Gastrocnemius medialis (tissue), 4 donors: ENCODE data around the gene TMEM132D. TPM values are rescaled to one million over a fixed set of nuclear protein-coding genes. Genes with fewer than 3 reads are reported as not detected.

Experiments used
- ATAC-seq, 2 donors: fragments of 150-250 bp; one replicate each; pipeline ENCODE4 v1.9.1; 2016
- DNase-seq, 2 donors: peaks; one replicate each; pipeline ENCODE4 v3.0.0-alpha.2; 2019
- H3K27ac ChIP-seq, 4 donors: fragments of 200-600 bp; sonication (generic); 1 replicate in 1 of 4; 2 replicates in 3 of 4; pipeline ENCODE4 v1.5.1; 2016 to 2018; ENCODE audit warnings: mild to moderate bottlenecking in 2 of 4, moderate library complexity in 1 of 4
- H3K27me3 ChIP-seq, 3 donors: fragments of 200-600 bp; sonication (generic) in 2 of 3; 1 replicate in 1 of 3; 2 replicates in 2 of 3; pipeline versions ENCODE4 v1.5.1 to v1.6.0; 2016 to 2019; ENCODE audit warnings: mild to moderate bottlenecking in 1 of 3, moderate library complexity in 1 of 3
- H3K36me3 ChIP-seq, 2 donors: fragments of 200-600 bp; sonication (generic) in 1 of 2; one replicate each; pipeline ENCODE4 v1.5.1; 2017 to 2018
- H3K4me1 ChIP-seq, 2 donors: fragments of 200-600 bp; sonication (generic) in 1 of 2; one replicate each; pipeline ENCODE4 v1.5.1; 2016 to 2017; ENCODE audit warnings: mild to moderate bottlenecking in 2 of 2
- H3K4me3 ChIP-seq, 4 donors: fragments of 200-600 bp; sonication (generic) in 3 of 4; 1 replicate in 1 of 4; 2 replicates in 3 of 4; pipeline ENCODE4 v1.5.1; 2016 to 2019; ENCODE audit warnings: mild to moderate bottlenecking in 2 of 4
- H3K9me3 ChIP-seq, 3 donors: fragments of 200-600 bp; sonication (generic) in 2 of 3; 1 replicate in 1 of 3; 2 replicates in 2 of 3; pipeline ENCODE4 v1.5.1; 2016 to 2019
- POLR2A ChIP-seq, 2 donors: fragments of 450-650 bp; IDR thresholded peaks; one replicate each; pipeline ENCODE4 v1.6.1; 2017; ENCODE audit warnings: antibody characterized with exemption in 2 of 2, mild to moderate bottlenecking in 2 of 2, moderate library complexity in 2 of 2
- in situ Hi-C, 4 donors: fragments of 200-750 bp; cut with MboI; loops; one replicate each; pipeline versions ENCODE4 v1.15.0 to v1.8.0; 2017; ENCODE audit warnings: low sequenced_read_pairs in 4 of 4
- intact Hi-C: fragments of 100-400 bp; cut with DNase I; formaldehyde crosslinking; loops from one replicate; pipeline ENCODE4 v1.15.1; 2023; ENCODE audit warnings: low total_unique reads
- total RNA-seq, 4 donors: library from RNA; depleted of rRNA; stranded (reverse); fragments of >200 nt; gene quantifications; one replicate each; pipeline versions ENCODE4 v1.1.0 to v1.2.3, GENCODE V29; 2016
- TF ChIP-seq, protein P1 (sequence below), 5 experiments: fragments of 450-650 bp in 3 of 5; fragments of 200-600 bp in 2 of 5; sonication (generic) in 2 of 5; IDR thresholded peaks in 4 of 5; conservative IDR thresholded peaks in 1 of 5; 1 replicate in 4 of 5; 2 replicates in 1 of 5; pipeline ENCODE4 v1.5.1; 2016 to 2019; ENCODE audit warnings: antibody characterized with exemption in 5 of 5, mild to moderate bottlenecking in 3 of 5, moderate library complexity in 3 of 5

Gene TMEM132D
- total RNA-seq, 4 donors from 2014 or later: not detected

DNA sequence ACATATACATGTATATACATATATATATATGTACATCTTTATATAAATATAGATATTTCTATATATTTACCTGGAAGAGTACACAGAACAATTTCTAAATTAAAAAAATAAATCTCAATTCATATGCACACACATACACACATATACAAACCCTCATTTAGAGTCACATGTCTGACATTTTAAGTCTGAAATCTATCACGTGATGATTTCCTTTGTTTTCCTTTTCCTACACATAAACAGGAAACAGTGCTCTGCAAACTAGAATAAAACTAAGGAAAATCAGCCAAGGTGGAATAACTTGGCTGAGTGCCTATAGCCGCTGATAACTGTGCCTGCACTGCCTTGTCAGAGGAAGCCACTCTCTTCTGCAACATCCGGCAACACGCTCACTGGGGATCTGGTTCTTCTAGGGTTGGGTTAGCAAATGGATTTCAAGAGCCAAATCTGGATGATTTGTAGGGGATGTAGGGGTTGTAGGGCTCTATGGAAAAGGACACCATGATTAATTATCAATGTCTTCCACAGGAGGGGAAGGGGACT is 480.7 kb downstream of the TMEM132D start:
- TF ChIP-seq, protein P1, sequence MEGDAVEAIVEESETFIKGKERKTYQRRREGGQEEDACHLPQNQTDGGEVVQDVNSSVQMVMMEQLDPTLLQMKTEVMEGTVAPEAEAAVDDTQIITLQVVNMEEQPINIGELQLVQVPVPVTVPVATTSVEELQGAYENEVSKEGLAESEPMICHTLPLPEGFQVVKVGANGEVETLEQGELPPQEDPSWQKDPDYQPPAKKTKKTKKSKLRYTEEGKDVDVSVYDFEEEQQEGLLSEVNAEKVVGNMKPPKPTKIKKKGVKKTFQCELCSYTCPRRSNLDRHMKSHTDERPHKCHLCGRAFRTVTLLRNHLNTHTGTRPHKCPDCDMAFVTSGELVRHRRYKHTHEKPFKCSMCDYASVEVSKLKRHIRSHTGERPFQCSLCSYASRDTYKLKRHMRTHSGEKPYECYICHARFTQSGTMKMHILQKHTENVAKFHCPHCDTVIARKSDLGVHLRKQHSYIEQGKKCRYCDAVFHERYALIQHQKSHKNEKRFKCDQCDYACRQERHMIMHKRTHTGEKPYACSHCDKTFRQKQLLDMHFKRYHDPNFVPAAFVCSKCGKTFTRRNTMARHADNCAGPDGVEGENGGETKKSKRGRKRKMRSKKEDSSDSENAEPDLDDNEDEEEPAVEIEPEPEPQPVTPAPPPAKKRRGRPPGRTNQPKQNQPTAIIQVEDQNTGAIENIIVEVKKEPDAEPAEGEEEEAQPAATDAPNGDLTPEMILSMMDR (IDR thresholded peaks at IDR 0.05 in 4 of 5, conservative IDR thresholded peaks at IDR 0.05 in 1 of 5): no peak
- no peak for TF ChIP-seq POLR2A (IDR thresholded peaks at IDR 0.05)
- DNase-seq (no peak), ATAC-seq (no peak)
- in situ Hi-C loops: no loop called here
- Histone ChIP-seq H3K36me3 (no peaks in the 10 kb centered on the region), H3K4me1 (no peaks in the 10 kb centered on the region), H3K27ac (no peak overlapping the region), H3K9me3 (no peaks in the 10 kb centered on the region), H3K27me3 (no peaks in the 10 kb centered on the region), H3K4me3 (no peak overlapping the region)
- intact Hi-C loops: no loop called here

DNA sequence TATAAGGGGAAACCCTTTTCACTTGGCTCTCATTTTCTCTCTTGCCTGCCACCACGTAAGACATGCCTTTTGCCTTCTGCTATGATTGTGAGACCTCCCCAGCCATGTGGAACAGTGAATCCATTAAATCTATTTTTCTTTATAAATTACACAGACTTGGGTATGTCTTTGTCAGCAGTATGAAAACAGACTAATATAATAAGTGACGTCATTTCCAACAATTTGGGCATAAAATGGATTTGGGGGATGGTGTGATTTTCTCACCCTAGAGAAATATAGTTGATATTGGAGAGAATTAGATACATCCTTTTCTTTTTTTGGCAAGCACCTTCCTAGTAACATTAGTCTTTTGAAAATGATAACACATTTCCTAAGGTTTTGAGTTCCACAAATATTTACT is 490.5 kb downstream of the TMEM132D start:
- Histone ChIP-seq H3K9me3 (no peaks in the 10 kb centered on the region), H3K36me3 (no peaks in the 10 kb centered on the region), H3K4me3 (no peak overlapping the region), H3K27me3 (no peaks in the 10 kb centered on the region), H3K4me1 (no peaks in the 10 kb centered on the region), H3K27ac (no peak overlapping the region)
- DNase-seq (no peak), ATAC-seq (no peak)
- intact Hi-C loops: no loop called here
- TF ChIP-seq, protein P1 (IDR thresholded peaks at IDR 0.05 in 4 of 5, conservative IDR thresholded peaks at IDR 0.05 in 1 of 5): no peak
- TF ChIP-seq POLR2A (IDR thresholded peaks at IDR 0.05): no peak
- in situ Hi-C loops: no loop called here

DNA sequence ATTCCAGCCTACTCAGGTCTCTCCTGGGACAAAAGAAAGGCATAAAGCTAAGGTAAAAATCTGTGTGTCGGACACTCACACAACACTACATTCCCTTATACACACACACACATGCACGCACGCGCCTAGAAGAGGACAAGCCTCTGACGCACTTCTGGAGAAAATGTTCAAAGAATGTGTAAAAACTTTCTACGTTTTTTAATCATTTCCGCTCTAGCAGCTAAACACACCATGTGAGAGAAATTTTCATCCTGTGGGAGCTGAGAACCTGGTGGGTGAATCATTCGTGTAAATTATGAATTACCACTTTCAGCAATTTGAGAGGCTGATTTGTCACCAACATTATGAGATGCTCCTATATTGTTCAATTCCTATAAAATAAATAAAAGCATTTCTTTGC is 494.5 kb downstream of the TMEM132D start:
- Histone ChIP-seq H3K36me3 (no peaks in the 10 kb centered on the region), H3K4me3 (no peak overlapping the region), H3K27me3 (no peaks in the 10 kb centered on the region), H3K9me3 (no peaks in the 10 kb centered on the region), H3K27ac (no peak overlapping the region), H3K4me1 (no peaks in the 10 kb centered on the region)
- intact Hi-C loops (no loop called here), in situ Hi-C loops (no loop called here)
- ATAC-seq (no peak), DNase-seq (no peak)
- TF ChIP-seq, protein P1 (IDR thresholded peaks at IDR 0.05 in 4 of 5, conservative IDR thresholded peaks at IDR 0.05 in 1 of 5): no peak
- no peak for TF ChIP-seq POLR2A (IDR thresholded peaks at IDR 0.05)

DNA sequence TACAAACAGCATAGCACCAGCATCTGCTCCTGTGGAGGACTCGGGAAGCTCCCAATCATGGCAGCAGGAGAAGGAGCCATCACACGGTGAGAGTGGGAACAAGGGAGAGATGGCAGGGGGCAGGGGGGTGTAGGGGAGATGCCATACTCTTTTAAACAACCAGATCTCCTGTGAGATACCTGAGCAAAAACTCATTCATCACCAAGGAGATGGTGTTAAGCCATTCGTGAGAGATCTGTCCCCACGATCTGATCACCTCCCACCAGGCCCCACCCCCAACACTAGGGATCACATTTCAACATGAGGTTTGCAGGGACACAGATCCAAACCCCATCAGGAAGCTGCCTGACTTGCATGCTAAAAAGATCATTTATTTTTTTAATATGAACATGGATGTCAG is 499.3 kb downstream of the TMEM132D start:
- Histone ChIP-seq H3K9me3 (no peaks in the 10 kb centered on the region), H3K4me1 (no peaks in the 10 kb centered on the region), H3K4me3 (no peak overlapping the region), H3K27ac (no peak overlapping the region), H3K27me3 (no peaks in the 10 kb centered on the region), H3K36me3 (no peaks in the 10 kb centered on the region)
- TF ChIP-seq, protein P1 (IDR thresholded peaks at IDR 0.05 in 4 of 5, conservative IDR thresholded peaks at IDR 0.05 in 1 of 5): no peak
- TF ChIP-seq POLR2A (IDR thresholded peaks at IDR 0.05): no peak
- ATAC-seq (no peak), DNase-seq (no peak)
- in situ Hi-C loops (no loop called here), intact Hi-C loops (no loop called here)

DNA sequence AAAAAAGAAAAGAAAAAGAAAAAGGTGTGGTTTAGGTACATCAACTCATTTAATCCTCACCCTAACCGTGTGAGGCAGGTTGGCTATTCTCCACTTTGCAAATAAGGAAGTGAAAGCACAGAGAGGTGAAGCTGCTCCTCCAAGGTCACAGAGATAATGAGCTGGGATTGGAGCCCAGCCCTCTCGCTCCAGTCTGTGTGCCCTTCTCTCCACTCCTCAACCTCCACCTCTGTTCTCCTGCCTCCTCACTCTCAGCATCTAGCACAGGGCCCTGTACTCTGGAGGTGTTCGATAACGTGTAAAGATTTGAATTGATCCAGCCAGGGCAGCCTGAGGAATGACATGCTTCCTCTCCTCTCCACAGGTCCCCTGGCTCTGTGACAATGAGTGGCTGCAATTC is 502.3 kb downstream of the TMEM132D start:
- no peak overlapping the region for H3K4me3 ChIP-seq
- DNase-seq: no peak
- ATAC-seq: no peak
- intact Hi-C loops: no loop called here
- H3K9me3 ChIP-seq: no peaks in the 10 kb centered on the region
- H3K27ac ChIP-seq: no peak overlapping the region
- in situ Hi-C loops: no loop called here
- no peaks in the 10 kb centered on the region for H3K36me3 ChIP-seq
- TF ChIP-seq, protein P1 (IDR thresholded peaks at IDR 0.05 in 4 of 5, conservative IDR thresholded peaks at IDR 0.05 in 1 of 5): no peak
- TF ChIP-seq POLR2A (IDR thresholded peaks at IDR 0.05): no peak
- no peaks in the 10 kb centered on the region for H3K27me3 ChIP-seq
- H3K4me1 ChIP-seq: no peaks in the 10 kb centered on the region
